RKO (cell line): ENCODE measurements around the gene KRTAP5-4.
"Not testable (repeated sequence)": the region's sequence is repeated elsewhere in the genome, so short reads cannot be mapped to it uniquely, and the experiment has no call there.

Source experiments
- DNase-seq: peaks from one replicate; pipeline ENCODE4 v3.0.0-alpha.2; 2016; ENCODE audit warnings: low spot score

Gene KRTAP5-4

GRCh38 chr11:1652771-1653540 lies 31.0 kb upstream of the KRTAP5-4 start:
- DNase-seq: peak; percentile 60

DNA sequence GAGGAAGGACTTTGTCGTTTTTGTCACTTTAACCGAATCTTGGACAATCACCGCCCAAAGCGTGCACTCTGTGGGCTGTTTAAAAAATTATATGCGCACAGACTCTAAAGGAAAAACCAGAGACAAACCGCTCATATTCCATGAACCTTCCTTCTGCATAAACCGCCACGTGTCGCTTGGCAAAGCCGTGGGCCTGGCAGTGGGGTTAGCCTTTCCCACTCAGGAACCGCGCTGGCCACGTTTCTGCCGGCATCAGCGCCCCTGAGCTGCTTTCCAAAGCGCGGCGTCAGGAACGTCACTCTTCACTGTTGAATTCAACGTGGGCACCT lies 30.5 kb upstream of the KRTAP5-4 start:
- no peak for DNase-seq

DNA sequence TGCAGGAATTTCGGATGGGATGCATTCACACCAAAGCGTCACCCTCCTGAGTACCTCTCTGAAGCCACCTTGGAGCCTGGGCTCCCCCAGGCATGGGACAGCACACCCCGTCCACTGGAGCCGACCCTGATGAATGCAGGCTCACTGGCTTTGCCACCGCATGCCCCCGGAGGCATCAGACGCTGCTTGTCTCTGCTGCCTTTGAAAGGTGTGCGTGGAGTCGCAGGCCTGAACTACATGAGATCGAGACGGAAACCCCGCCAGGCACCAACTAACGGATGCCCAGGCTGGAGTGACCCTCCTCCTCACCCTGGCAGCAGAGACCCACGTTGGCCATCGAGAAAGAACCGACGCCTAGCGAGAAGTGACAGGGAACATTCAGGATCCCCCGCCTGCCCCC lies 30.1 kb upstream of the KRTAP5-4 start:
- no peak for DNase-seq

DNA sequence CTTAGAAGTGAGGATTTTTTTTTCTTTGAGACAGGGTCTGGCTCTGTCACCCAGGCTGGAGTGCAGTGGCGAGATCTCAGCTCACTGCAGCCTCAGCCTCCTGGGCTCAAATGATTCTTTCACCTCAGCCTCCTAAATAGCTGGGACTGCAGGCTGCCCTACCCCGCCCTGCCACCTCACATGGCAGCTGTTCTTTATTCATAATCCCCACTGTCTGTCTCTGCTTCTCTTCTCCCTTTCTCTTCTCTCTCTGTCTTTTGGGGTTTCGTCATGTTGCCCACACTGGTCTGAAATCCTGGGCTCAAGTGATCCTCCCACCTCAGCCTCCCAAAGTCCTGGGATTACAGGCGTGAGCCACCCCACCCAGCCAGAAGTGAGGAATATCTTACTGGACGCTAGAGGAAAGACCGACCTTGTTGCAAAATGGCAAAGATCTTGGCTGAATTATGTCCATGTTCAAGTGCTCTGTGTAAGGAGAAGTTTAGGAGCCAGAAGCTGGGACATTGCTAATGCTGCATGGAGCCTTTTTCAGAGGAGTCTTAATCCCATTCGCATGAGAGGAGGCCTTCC lies 29.6 kb upstream of the KRTAP5-4 start:
- DNase-seq: no peak

- DNase-seq: no peak
Observed at GRCh38 chr11:1650918-1651262, 29.0 kb upstream of the KRTAP5-4 start.

- DNase-seq: no peak
Observed at GRCh38 chr11:1650034-1650917, 28.3 kb upstream of the KRTAP5-4 start.

- DNase-seq: no peak
Observed at GRCh38 chr11:1648653-1649420, 26.9 kb upstream of the KRTAP5-4 start.

- DNase-seq: no peak
Observed at GRCh38 chr11:1647901-1648652, 26.1 kb upstream of the KRTAP5-4 start.

DNA sequence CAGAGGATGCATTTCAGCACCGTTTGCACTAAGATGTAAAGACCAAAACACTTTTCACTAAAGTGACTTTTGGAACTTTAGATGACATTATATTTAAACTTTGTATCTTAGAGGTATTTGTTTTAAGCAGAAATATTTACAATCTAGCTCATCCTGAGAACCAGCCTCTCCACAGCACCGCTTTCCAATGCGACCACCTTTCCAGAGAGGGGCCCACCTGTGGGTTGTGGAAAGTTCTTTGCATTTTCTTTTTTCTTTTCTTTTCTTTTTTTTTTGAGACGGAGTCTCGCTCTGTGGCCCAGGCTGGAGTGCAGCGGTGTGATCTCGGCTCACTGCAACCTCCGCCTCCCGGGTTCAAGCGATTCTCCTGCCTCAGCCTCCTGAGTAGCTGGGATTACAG lies 24.6 kb upstream of the KRTAP5-4 start:
- DNase-seq: not testable (repeated sequence)

GRCh38 chr11:1645357-1645821 lies 23.5 kb upstream of the KRTAP5-4 start:
- no peak for DNase-seq

- DNase-seq: no peak
Observed at GRCh38 chr11:1644601-1645356, 22.8 kb upstream of the KRTAP5-4 start.

- no peak for DNase-seq
Observed at GRCh38 chr11:1643146-1643690, 21.3 kb upstream of the KRTAP5-4 start.

DNA sequence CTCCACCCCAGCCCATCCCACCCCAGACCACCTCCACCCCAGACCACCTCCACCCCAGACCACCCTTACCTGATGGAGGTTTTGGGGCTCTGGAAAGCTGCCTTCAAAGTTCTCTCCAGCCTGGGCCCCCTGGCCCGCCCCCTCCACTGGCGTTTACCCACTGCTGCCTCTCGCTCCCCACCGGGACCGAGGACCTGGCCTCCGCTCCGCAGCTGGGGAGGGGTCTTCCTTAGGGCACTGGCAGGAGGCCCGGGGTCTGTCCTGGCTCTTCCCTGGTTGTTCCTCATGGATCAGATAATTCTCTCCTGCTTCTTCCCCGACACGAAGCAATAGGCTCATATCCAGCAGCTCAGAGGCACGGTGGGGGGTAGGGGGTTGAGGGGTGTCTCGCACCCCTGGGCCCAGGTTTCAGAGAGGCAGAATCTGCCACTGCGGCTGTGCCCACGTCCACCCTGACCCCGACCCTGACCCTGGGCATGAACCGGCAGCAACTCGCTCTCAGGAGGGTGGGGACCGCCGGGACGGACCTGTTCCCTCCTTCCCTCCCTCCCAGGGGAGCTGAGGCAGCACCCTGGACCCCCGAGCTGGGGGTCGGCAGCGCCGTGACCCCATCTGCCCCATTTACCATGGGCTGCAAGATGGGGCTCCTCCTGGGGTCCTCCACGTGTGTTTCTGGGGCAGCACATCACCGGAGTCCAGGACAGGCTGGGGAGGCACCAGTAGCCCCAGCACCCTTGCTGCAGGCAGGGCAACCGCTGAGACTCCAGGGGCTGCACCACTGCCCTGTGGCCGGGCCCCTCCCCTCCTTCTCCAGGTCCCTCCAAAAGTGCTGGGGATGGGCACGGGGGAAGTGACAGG lies 20.6 kb upstream of the KRTAP5-4 start:
- no peak for DNase-seq

- DNase-seq: no peak
Observed at GRCh38 chr11:1641096-1641495, 19.2 kb upstream of the KRTAP5-4 start.

DNA sequence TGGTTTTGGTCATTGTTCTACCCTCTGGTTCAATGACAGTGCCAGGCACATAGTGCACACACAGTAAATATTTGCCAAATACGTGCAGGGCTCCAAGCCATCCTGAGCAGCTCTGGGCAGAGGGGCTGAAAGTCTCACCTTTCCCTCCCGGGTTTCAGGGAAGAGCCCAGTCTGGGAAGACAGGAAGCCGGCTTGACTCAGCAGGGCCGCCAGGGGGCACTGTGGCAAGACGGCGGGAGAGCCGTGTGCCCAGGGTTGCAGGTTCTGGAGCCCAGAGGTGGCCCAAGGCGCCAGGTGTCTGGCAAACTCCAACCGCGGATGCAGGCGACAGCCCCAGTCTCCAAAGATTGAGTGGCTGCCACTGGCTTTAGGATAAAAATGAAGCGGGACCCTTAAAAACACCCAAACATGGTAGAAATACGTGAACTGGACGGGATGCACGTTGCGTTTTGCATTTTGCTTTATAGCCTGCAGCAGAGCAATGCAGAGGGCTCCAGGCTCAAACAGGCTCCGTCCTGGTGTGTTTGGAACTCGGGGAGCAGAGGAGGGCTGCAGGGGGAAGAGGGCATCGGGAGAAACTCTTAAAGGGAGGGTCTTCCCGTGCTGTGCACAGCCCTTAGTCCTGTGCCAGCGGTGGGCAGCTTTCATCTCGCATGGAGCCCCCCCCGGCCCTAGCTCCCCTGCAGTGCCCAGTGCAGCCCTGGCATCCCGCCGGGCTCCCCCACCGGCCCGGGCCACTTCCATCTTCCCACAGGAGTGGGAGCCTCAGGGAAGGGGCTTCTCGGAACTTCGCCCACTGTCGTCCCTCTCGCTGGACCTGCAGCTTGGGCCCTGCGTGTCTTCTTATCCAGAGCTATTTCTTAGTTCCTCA lies 18.4 kb upstream of the KRTAP5-4 start:
- no peak for DNase-seq

GRCh38 chr11:1639666-1640065 lies 17.7 kb upstream of the KRTAP5-4 start:
- DNase-seq: no peak

DNA sequence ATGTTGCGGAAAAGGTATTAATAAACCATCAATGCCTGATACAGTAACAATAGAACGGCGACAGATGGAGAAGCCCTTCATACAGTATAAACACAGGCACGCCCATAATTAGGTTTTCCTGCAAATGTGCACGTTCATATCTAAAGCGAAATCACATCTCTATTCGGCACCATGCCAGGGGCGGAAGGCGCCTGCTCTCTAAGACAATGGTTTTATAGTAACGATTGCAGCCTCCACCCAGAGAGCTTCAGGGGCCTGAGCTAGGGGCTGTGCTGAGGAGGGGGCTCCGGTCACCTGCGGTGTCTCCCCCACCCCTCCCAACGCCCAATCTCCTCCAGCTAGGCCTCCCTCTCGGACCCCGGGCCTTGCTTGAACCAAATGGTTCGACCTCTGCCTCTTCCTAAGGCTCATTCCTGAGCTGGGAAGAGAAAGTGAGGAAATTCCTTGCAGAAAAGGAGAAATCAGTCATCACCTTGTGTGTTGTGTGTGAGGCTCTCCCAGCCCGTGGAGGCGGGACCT lies 17.2 kb upstream of the KRTAP5-4 start:
- DNase-seq: no peak

DNA sequence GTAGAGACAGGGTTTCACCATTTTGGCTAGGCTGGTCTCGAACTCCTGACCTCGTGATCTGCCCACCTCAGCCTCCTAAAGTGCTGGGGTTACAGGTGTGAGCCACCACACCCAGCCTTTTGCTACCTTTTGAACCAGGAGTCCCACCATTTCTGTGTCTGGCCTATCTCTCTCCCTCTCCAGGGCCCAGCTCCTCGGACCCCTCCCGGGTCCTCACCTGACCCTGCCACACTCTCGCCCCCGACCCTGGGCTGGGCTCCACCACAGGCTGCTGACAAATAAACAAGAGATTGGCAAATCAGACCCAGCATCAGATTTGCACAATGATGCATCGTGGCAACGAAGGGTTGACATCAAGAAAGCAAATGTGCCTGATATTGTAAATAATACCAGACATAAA lies 16.4 kb upstream of the KRTAP5-4 start:
- no peak for DNase-seq
